Measurements from ENCODE around the gene COL8A1.
"Not testable (repeated sequence)": the region's sequence is repeated elsewhere in the genome, so short reads cannot be mapped to it uniquely, and the experiment has no call there.

COL8A1 gene

GRCh38 chr3:99805160-99805559 is 166.8 kb downstream of the COL8A1 start:
- DNase-seq (ENCODE audit: low spot score): no peak

DNA sequence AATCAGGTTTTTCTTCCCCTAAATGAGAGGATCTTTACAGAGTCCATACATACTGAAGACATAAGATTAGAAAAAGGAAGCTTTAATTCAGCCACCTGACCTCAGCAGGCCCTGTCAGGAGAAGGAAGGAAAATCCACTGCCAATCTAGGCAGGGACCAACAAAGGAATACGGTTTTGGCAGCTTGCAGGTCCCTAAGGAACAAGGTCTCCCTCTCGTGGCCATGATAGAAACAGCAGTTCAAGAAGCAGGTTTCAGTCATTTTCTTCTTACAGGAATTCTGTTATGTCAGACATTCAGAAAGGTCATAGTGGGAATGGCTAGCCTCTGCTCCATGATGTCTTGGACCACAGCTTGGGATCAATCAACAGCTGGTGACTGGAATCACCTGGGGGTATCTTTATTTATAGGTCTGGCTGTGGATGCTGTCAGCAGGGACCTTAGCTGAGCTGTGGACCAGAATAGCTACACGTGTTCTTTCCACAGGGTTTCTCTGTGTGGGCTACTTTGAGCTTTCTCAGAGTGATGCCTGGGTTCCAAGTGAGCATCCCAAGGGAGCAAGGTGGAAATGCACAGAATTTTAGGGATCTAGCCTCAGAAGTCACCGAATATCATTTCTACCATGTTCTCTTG is 169.9 kb downstream of the COL8A1 start:
- DNase-seq (ENCODE audit: low spot score): peak; percentile 58

DNA sequence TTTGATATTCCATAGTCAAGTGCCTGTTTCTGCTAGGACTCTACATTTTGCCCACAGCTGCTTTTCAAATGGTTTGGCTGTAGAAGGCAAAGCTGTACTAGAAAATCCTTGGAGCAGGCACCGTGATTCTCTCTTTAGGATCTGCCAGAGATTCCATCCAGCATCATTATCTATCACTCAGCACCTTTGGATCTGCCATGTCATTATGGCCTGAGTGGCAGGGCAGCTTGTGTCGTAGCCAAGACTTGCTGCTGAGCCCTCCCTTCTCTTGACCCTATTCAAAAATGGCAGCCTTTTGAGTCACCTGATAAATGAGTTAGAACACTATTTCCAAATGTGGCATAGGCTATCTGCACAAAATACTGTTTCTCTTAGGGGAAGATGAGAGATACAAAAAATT is 171.2 kb downstream of the COL8A1 start:
- no peak for DNase-seq (ENCODE audit: low spot score)

DNA sequence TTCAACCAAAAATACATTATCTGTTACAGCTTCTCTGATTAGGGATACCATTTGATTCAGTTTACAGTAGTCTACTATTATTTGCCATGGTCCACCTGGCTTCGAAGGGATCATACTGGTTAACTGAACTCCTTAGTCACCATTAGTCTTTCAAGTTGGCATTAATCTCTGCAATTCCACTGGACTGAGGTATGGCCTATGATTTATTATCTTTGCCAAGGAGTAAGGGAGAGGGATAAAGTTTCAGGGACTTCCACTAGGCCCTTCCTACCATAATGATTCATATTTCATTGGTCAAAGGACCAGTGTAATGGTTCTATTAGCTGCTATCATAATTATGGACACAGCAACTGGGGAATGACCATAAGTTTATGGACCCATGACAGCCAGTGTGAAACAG is 172.0 kb downstream of the COL8A1 start:
- DNase-seq (ENCODE audit: low spot score): no peak

DNA sequence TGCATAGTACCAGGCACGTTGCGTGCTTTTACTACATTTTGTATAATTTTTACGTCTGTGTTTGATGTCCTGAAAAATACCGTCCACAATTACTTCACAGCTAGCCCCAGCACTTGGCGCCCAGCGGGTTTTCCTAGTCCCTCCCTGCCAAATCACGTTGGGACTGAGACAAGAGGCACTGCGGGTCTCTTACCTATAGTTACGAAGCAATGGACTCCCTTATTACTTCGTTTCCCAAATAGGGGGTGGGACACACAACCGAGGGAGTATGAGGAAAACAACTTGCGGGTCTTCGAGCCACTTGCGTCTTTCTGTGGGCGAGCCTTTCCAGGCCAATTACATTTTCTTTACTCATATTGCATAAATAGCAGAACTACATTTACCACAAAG is 178.6 kb downstream of the COL8A1 start:
- DNase-seq (ENCODE audit: low spot score): no peak

DNA sequence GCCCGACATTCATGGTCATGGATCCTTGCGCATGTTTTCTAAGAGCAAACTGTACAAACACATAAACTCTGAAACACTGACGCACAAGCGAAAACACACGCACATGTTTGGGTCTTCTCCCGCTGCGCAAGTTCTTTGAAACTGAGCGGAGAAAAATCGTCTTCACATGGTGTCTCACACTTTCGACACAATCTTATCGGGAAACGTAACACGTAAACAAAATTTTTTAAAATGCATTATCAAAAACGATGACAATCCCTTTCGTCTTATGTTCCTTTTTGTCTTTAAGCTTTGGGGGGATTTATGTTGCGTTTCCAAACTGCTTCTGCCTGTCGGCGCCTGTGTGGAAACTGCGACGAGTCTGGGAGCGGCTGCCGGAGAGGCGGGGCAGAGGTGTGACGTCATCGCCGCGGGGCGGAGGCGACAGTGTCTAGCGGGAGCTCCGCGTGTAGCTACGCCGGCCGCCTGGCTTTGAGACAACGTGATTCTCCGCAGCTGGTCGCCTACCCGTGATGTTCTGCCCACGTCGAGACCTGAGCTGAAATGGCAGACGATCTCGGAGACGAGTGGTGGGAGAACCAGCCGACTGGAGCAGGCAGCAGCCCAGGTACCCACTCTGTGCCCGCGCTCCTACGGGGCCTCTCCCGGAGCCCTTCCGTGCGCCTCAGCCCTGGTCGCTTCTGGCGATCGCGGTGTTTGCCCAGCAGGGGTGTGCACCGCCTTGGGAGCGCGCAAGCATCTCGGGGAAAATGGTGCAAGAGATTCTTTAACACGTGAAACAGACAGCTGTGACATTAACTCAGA is 179.2 kb downstream of the COL8A1 start, which contains the start of gene CMSS1:
Gene CMSS1 (plus strand): TSS at position 426 of the 804 bp plus-strand sequence.
- DNase-seq (ENCODE audit: low spot score): peak; percentile 95

DNA sequence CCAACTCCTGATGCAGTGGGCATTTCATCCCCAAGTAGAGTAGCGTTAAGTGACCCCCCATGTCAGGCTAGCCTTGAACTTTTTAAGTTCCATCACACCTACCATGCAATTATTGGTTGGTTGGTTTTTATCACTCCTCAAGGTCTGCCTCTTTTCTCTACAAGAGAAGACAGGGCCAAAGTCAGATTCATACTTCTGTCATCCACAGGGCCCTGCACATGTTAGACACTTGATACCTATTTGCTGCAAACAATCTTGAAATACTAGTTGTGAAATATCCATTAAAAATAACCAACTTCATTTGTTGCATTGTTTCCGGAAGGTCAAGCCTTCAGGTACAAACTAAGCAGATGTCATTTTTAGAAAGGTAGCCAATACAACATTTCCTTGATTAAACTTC is 180.4 kb downstream of the COL8A1 start:
- no peak for DNase-seq (ENCODE audit: low spot score)

GRCh38 chr3:99823723-99824711 is 185.6 kb downstream of the COL8A1 start:
- DNase-seq (ENCODE audit: low spot score): no peak

GRCh38 chr3:99825004-99825640 is 186.7 kb downstream of the COL8A1 start:
- DNase-seq (ENCODE audit: low spot score): no peak

- DNase-seq (ENCODE audit: low spot score): no peak
Observed at GRCh38 chr3:99829844-99830243, 191.4 kb downstream of the COL8A1 start.

- DNase-seq (ENCODE audit: low spot score): no peak
Observed at GRCh38 chr3:99833617-99834205, 195.3 kb downstream of the COL8A1 start.

DNA sequence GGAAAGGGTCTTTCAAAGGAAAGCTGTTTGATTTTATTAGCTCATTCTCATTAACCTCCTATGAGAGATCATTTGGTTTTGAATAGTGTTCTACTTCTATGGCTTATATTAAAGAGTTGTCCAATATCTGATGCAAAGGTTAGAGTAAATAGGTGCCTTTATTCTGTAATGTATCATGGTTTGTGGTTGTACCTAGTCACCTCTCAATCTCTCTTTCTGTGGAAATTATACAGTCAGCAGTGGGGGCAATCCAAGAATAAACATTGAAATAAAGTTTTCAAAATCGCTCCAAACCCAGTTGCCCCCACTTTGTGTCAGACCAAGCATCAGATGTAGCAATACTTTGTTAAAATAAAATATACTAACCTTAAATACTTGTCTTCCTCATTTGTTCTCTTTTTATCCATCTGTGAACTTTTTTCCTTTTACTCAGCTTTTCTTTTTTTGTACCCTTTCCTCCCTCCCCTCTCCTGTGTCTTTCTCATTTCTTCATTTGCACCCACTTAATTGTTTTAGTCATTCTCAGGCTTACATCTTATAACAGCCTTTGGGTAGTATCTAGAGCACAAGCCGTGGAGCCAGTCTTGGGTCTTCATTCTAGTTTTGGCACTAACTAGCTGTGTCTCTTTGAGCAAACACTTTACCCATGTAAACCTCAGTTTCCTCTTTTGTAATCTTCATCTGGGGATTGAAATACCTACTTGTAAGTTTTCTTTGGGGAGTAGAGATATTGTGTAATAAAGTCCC is 196.0 kb downstream of the COL8A1 start:
- DNase-seq (ENCODE audit: low spot score): no peak

GRCh38 chr3:99836681-99837080 is 198.3 kb downstream of the COL8A1 start:
- DNase-seq (ENCODE audit: low spot score): no peak

DNA sequence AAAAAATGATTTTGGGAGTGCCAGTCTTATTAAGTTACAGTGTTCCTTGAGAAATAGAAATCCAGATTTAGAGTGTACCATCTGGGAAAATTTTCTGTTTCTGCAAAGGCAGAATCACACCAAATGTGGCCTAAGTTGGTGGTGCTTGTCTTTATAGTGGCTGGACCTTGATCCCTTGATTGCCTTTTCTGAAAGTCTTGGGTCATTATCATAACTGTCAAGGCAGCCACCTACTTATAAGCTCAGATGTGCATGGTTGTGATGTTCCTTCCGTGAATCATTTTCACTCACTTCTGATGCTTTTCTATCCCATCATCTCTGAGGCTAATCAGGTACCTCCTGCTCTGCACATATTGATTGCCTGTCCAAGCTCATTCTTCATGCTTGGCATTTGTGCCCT is 199.3 kb downstream of the COL8A1 start:
- no peak for DNase-seq (ENCODE audit: low spot score)

DNA sequence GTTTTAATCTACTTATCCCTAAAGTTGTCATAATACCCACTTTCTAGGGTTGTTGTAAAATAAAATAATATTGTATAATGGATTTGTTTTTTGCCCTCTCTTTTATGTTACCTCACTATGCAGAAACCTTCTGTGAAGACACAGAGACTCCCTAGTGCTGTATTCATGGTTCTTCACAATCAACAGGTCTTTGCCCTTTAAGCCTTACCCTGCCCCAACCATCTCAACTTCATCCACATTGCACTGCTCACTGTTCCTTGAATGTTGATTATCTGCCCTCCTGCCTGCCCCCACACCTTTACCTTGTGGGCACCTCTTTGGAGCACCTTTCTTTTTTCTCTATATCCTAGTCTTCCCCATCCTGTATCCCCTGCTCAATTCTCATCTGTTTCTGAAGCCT is 200.4 kb downstream of the COL8A1 start:
- DNase-seq (ENCODE audit: low spot score): no peak

DNA sequence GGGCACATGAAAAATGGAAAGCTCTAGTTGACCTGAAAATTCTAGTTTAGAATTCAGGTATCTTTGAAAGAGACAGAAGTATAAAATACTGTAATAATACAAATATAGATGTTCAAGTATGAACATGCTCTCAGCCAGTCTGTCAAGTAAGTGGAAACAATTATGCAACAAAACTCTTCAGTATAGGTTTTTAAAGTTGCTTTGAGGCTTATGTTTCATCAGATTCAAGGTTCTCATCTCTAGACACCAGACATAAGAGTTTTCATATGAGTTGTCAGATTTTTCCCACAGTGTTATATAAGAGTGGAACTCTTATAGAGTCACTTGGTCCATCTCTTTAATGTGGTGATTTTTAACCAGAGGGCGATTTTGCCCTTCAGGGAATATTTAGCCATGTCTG is 201.2 kb downstream of the COL8A1 start:
- no peak for DNase-seq (ENCODE audit: low spot score)

GRCh38 chr3:99841949-99842348 is 203.6 kb downstream of the COL8A1 start:
- DNase-seq (ENCODE audit: low spot score): not testable (repeated sequence)

DNA sequence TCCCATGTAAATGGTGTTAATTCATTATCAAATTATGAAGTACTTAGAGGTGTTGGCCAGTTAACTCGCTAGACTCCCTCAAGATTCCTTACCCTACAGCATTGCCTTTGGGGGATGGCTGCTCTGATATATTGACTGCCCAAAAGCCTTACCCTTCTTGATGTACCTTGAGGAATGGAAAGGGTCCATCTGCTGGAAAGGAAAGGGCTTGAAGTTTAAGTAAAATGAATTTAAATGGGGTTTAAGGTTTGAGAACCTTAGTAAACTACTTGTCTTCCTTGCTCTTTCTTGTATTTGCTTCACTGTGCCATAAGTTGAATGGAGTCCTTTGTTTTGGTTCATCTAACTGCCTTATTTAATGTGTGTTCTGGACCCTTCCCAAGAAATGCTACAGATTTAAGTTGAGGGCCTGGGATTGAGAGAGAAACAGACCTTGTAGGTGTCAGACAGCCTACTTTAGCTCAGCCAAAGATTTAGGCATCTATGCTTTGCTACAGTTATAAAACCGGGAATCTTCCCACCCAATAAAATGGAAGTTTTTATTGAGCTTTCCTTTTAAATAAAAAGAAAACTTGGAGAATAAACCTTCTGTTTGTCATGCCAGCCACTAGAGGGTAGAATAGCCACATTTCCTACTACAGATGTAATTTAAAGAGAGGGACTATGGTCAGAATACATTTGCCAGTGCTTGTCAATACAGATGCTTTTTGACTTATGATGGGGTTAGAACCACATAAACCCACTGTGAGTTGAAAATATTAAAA is 204.6 kb downstream of the COL8A1 start:
- no peak for DNase-seq (ENCODE audit: low spot score)

DNA sequence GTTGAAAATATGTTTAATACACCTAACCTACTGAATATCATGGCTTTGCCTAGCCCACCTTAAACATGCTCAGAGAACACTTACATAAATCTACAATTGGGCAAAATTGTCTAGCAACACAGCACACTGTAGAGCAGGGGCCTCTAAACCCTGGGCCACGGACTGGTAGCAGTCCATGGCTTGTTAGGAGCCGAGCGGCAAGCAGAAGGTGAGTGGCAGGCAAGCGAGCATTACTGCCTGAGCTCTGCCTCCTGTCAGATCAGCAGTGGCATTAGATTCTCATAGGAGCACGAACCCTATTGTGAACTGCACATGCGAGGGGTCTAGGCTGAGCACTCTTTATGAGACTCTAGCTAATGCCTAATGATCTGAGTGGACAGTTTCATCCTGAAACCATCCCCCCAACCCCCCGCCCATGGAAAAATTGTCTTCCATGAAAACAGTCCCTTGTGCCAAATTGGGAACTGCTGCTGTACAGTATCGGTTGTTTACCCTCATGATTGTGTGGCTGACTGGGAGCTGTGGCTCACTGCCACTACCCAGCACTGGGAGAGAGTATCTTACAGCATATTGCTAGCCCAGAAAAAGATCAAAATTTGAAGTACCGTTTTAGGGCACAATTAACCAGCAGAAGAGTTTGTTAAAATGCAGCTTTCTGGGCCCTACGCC is 205.3 kb downstream of the COL8A1 start:
- DNase-seq (ENCODE audit: low spot score): no peak

- no peak for DNase-seq (ENCODE audit: low spot score)
Observed at GRCh38 chr3:99845331-99845730, 206.9 kb downstream of the COL8A1 start.
